GM19324 (cell line): Measurements from ENCODE around the gene FLNC.

Experiments used
- ATAC-seq: cut with Tn5 transposase; IDR thresholded peaks from one replicate; pipeline ENCODE4 v1.9.1; 2021; ENCODE audit warnings: mild to moderate bottlenecking, moderate library complexity; ENCODE audit not compliant: unreplicated experiment, low FRiP score

Gene FLNC

DNA sequence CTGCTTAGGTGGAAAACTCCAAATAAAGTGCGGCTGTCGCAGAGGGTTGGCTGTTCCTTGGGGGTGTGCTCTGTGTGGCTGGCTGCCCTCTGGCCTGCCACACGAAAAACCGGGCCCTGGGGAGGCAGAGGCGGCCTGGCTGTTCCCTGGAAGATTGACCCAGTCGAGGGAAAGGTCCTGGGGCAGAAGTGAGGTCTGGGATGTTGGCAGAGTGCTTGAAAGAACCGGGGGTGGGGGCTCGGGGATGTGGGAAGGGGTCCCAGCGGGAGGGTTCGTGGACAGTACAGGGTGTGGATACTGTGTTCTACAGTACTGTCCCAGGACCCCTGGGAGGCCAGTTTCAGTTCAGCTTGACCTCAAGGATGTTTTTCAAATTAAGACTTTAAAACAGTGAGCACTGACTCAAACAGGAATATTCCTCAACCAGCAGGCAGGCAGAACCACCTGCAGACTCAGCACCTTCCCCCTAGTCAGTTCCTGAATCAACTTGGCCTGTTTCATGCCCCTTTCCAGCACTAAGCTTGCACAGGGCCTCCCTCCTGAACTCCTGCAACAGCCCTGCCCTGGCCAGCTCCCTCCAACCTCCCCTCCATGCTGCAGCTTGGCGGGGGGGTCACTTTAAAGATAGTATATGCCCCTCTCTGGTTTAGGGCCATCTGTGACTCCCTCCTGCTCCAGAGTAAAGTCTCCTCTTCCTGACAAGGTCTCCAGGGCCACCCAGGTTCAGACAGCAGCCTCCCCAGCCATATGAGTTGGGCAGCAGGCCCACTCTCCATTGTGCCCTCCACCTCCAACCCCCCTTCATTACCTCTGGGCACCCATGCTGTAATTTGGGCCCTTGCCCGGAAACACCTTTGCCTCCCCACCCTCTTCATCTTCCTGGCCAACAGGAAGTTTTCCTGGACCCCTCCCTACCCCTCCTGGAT lies 29.3 kb downstream of the FLNC start:
- ATAC-seq: no peak

DNA sequence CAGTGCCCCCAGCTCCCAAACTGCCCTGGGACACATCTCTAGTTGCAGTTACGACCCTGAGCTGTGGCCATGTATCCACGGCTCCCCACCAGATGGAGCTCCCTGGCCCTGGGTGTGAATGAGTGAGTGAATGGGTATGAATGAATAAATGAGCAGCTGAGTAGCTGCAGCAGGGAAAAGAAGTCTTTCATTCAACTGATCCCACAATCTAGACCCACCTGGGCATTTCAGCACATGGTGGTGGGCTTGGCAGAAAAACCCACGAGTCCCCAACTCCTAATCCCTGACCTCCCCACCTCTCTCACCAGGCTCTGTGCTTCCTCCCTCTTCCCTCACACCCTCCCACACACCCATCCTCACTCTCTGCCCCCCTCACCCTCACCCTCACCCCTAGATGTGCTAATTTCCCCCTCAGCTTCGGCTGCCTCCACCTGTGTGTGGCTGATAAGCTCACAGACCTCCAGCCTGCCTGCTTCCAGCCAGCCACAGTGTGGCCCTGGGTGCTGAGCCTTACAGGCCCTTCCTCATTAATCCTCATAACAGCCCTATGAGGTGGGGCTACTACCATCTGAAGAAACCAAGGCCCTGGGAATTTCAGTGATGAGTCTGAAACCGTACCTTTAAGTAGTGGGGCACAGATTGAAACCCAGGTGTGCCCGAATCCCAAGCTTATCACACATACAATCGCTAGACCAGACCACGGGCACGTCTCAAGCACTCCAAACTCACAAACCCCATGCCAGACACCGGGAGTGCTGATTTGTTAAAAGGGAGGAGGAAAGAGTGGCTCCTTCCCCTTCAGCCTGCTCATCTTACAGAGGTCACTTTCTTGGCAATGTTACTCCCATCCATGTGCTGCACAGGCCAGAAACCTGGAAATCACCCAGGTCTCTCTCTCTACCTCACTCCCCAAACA lies 30.2 kb downstream of the FLNC start:
- ATAC-seq: no peak

DNA sequence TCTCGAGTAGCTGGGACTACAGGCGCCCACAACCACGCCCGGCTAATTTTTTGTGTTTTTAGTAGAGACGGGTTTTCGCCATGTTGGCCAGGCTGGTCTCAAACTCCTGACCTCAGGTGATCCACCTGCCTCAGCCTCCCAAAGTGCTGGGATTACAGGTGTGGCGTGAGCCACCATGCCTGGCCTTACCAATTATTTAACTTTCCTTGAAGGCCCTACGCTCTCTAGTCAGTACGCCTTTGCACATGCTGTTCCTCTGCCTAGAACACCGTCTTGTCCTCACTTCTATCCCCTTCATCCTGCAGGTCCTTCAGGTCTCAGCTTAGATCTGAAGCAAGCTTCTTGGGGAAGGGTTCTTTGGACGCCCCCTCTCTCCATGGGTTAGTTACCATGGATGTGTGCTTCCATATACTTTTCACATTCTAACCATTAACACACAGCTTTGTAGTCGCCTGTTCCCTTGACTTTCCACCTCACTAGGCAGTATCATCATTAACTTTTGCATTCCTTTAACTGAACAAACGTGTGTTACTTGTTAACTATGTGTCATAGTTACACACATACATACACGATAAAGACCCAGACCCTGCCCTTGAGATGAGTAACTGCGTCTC lies 31.9 kb downstream of the FLNC start:
- ATAC-seq: no peak

DNA sequence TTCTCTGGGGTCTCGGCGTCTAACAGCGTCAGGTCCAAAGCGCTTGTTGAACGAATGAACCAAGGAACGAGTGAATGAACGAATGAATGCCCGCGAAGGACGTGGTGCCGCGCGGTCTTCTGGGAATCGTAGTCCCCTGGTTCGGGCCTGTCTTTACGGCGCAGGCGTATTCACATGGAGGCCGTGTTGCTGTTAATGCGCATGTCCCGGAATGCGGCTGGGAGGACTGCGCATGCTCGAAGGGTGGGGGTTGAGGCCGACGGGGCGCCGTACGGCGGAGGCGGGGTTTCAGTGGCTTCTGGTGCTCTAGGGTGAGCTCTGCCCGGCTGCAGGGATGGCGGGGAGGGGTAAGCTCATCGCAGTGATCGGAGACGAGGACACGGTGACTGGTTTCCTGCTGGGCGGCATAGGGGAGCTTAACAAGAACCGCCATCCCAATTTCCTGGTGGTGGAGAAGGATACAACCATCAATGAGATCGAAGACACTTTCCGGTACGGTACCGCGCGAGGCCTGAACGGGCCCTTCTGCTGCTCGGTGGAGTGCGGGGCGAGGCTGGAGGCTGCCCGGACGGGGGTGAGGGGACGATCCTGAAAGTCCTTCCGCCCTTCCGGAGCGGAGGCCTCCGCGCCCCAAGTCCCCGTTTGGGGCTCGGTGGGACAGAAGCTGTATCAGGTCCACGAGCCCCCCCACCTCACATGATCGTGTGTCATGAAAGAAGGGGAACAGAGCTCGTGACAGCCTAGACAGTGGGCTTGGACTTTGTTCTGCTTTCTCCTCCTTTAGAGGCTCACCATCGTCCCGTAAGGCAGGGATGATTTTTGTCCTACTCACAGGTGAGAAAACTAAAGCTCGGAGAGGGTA lies 32.6 kb downstream of the FLNC start, which contains the start of gene ATP6V1F:
Gene ATP6V1F (plus strand): TSS at position 286 of the 862 bp plus-strand sequence. CDS start 49 bp downstream, at position 335.
- peak; percentile 91 for ATAC-seq

DNA sequence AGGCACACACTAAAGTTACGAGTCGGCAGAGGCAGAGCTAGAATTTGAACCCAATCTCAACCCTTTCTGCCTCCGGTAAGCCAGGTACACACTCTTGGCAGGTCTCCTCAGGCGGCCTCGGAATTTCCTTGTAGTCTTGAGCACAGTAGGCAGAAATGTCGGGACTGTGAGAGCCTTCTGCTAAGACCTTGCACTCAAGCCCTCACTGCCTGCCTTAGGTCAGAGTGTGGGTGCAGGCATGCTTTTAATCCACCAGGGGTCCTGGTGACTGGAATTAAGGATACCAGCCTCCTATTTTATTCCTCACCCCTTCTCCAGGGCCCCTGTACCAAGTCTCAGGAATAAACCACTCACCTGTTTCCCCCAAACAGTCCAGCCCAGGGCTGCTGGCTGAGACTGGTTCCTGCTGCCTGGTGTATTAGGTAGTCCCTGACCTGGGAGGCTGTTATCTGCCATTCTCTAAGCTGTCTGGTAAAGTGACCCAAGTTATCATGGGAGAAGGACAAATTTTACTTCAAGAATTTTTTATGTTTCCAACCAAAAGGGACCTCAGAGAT lies 33.3 kb downstream of the FLNC start:
- peak; percentile 13 for ATAC-seq

DNA sequence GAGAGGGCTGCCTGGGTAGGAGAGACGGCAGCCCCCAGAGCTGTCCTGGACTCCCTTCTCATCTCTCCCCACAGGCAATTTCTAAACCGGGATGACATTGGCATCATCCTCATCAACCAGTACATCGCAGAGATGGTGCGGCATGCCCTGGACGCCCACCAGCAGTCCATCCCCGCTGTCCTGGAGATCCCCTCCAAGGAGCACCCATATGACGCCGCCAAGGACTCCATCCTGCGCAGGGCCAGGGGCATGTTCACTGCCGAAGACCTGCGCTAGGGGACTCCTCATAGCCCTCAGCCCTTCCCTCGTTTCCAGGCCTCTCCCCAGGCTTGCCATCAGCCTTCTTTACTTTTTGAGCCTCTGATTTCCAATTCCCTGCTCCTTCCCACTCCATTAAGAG lies 35.1 kb downstream of the FLNC start:
- no peak for ATAC-seq

DNA sequence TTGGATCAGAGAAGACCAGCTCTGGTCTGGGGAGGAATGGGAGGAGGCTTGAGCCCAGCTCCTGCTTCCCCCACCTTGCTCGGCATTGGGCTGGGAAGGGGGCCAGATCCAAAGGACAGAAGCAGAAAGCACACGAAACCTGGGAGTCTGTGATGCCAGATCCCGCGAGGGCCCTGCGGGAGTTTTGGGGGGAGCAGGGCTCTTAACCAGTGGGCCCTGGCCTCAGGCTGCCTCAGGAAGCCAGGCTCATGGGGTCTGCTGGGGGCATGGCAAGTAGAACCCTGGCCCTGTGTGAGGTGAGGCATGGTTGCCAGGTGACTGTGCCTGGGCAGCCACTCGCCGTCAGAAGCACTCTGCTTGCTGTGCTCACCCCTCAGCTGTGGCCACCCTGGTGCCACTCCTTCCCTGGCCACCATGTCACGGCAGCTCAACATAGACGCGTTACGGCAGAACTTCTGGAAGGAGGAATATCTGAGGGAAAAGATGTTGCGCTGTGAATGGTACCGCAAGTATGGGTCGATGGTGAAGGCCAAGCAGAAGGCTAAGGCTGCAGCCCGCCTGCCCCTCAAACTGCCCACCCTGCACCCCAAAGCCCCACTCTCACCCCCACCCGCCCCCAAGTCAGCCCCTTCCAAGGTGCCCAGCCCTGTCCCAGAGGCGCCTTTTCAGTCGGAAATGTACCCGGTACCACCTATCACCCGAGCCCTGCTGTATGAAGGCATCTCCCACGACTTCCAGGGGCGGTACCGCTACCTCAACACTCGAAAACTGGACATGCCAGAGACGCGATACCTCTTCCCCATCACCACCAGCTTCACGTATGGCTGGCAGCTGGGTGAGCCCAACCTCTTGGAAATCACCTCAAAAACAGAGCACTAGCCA lies 36.0 kb downstream of the FLNC start:
- ATAC-seq: no peak

DNA sequence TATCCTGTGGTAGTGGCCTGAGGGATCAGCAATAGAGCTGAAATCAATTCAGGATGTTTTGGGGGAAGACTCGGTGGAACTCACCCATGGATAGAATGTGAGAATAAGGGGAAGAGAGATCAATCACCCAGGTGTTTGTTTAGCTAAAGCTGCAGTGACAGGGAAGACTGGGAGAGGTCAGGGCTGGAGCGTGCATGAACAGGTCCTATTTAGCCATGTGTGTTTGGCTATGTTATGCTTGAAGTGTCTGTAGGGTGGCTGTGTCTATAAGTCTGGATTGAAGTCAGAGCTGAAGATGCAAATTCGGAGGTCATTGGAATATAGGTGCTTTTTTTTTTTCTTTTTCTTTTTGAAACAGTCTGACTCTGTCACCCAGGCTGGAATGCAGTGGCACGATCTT lies 37.0 kb downstream of the FLNC start:
- ATAC-seq: no peak

DNA sequence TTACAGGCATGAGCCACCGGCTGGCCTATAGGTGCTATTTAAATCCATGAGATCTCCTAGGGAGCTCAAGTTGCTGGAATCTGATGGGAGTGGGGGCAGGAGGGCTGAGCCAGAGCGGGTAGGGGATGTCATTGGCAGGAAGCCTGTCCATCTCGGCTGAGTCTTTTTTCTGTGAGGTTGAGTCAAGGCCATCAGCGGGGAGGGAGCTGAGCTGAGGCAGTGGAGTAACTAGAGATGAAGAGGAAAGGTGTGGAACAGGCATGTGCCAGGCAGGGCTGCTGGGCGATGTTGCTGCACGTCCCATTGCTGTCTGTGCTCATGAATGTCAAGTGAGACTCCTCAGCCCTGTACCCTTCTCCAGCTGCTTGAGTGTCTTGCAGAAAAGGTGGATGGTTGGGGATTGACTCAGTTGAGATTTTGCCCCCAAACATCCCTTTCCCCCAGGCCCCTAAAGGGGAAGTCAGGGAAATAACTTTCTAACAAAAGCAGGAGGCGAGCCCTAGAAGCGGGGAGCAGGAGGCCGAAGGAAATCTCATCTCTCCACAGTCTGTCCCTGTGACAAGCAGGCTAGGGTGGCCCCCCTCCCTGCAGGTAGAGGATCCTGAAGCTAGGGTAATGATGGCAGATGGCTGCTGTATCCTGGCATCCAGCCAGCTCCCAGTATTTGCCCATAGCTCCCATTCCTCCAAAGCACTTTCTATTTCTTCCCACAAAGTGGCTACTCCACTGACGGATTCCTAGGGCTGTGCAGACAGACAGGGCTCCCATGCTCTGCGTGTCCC lies 37.8 kb downstream of the FLNC start:
- ATAC-seq: no peak

DNA sequence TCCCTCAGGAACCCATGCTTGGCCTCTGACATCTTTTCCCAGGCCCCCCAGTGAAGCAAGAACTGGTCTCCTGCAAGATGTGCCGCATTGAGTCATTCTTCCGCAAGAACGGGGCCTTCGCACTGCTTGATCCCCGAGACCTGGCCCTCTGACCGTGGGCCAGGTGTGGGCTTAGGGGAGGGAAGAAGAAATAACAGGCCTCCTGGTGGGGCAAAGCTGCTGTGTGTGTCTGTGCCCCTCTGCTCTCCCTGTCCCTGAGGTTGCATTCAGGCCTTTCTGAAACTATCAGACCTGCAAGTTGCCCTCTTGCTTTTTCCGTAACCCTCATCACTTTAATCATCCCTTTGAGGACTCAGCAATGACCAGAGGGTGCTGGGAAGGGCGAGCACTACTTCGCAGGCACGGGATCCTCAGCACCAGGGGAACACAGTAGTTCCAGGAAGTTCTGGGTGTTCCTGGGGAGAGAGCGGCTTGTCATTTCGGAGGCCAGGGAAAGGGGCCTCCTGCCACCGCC lies 38.5 kb downstream of the FLNC start:
- no peak for ATAC-seq

DNA sequence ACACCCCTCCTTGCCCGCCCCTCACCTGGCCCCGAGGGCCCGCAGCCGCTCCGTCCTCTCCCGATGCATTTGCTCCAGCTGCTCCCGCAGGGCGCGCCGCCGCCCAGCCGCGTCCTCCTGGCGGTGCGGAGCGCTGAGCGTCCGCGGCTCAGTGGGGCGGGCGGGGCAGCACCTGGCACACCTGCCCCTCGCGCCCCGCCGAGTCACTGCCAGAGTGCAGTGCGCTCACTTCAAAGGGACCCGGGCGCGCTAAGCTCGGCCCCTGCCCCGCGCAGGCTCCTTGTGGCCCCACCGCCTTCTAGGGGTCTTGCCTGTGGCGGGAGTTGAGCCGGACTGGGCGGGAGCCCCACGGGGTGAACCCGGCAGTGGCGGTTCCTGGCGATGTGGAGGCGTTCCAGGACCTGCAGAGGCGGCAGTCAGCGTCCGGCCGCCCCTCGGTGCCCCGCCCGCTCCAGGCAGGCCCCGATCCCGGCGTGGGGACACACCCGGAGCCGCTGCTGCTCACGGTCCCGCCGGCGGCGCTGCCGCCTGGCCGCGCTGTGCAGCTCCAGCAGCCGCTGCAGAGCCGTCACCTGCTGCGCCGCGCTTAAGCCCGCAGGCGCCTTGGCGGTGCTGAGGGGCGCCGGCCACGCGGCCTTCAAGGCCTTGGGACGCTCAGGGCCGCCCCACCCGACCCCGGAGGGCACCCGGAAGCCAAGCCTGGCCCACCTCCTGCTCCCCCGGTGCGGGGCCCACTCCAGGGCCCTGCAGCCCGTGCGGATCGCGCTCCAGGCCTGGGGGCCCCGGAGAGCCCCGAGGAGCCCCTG lies 39.1 kb downstream of the FLNC start:
- peak; percentile 59 for ATAC-seq

DNA sequence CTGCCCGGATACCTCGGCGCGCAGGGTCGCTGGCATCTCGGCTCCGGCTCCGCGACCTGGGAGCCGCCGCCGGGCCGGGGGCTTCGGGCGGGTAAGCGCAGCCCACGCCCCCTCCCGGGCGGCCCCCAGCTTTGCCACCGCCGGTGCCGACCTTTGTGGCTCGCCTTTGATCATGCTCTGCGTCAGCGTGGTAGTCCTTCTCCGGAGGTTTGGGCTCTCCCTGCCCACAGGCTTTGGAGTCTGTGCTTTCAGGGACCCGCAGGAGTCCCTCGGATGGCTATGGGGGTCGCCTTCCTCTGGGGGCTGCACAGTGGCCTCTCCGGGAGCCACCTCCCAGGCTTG lies 39.7 kb downstream of the FLNC start:
- ATAC-seq: no peak

DNA sequence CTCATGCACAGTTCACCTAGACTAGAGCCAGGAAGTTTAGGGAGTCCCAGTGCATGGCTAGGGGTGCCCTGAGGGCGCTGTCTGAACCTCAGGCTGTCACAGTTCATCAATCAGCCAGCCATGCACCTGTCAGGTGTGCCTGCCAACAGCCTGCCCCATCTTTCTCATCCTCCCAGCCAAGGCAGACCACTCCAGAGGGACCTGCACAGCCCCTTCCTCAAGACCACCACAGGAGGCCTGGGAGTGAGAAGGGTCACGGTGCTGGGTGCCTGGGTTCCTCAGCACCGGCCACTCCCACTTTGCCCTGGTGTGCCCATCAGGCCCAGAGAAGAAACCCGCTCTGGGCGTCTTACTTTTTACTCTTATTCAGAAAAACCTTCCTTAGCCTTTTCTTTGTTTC lies 40.8 kb downstream of the FLNC start:
- no peak for ATAC-seq

DNA sequence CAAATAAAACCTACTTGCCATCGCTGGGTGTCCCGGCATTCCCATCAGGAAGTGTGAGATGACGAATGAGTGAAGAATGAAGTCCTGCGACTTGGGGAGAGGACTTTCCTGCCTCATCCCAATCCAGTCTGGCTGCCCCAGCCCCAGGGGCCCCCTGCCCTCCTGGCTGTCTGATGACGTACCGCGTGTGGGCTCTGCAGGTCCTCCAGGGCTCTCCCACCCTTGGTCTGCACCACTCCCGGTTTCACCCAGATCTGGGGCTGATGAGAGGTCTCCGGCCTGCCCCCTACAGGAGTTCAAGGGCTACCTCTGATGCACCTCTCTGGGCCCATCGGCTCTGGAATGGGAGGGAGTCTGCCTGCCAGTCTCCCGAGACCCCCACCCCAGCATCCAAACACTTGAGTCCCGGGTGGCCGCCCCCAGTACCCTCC lies 42.2 kb downstream of the FLNC start:
- ATAC-seq: no peak

DNA sequence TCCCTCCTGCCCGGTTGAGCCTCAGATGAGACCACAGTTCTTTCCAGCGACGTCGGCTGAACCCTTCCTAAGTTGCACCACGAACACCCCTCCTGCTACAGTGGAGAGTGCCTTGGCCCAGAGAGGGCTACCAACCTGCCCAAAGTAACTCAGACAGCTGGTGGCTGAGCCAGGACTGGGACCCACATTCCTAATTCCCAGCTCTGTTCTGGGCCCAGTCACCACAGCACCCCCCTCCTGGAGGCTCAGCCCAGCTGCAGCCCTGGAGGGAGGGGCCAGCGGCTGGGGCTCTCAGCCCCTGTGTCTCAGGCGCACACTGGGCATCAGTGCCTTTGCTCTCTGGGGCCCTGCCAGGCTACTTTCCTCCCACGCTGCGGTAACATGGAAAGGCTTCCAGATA lies 43.0 kb downstream of the FLNC start:
- no peak for ATAC-seq

DNA sequence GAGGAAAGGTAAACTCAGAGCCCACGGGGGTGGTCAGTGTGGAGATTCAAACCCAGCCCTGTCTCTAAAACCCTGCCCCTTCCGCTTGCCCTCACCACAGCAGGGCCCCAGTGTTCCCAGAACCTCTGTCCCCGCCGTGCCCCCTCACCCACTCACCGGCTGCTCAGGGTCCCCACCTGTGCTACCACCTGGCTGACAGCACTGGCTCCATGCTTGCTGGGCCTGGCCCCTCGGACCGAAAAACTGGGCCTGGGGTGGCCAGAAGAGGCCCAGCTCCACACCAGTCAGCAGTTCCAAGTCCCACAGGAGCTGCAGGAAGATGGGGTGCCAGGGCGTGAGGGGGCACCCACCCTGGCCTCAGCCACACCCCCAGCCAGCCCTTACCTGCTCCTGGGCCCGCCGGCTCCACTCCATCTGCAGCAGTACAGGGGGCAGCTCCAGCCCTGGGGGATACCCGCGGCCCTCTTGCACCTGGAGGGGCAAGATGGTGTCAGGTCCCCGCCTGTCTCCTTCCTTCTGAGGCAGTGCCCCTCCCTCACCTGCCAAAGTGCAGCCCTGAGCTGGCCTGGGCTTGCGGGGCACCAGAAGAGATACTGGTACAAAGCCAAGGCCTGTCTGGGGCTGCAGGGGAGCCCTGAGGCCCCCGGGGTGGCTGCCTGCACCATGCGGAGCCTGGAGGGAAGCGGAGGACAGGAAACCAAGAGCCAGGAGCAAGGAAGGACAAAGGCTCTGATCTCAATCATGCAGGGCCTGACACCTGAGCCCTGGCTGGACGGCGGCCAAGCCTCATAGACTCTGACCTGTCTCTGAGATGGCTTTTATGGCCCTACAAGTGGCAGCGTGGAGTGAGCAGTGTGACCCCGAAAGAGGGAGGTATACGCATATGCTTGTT lies 44.2 kb downstream of the FLNC start:
- ATAC-seq: no peak
